Measurements from ENCODE around the gene PPM1L. TPM values are rescaled to one million over a fixed set of nuclear protein-coding genes. Genes with fewer than 3 reads are reported as not detected.

The PPM1L gene
- total and polyA plus RNA-seq, 2 of the 13 experiments (the other 11 are each of a cell fraction or from before 2014, with no cell fraction given), result 0.22 to 1.4 TPM

DNA sequence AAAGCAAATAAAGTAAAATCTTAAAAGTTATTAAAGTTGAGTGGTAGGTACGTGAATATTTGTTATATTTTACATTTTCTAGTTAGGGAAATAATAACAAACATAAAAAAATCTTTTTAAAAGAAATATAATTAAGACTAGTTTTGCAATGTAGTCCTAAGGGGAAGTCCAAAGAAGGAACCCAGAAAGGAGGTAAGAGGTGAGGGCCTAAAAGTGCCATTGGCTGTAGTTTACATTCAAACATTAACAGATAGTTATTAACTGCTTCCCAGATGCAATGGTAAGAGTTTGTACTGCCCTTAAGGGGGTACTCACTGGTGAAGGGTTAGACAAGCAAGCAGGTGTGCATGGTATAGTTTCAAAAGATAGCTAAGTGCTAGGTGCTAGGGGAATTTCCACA is 269.9 kb downstream of the PPM1L start (continued):
- TF ChIP-seq, protein P1, sequence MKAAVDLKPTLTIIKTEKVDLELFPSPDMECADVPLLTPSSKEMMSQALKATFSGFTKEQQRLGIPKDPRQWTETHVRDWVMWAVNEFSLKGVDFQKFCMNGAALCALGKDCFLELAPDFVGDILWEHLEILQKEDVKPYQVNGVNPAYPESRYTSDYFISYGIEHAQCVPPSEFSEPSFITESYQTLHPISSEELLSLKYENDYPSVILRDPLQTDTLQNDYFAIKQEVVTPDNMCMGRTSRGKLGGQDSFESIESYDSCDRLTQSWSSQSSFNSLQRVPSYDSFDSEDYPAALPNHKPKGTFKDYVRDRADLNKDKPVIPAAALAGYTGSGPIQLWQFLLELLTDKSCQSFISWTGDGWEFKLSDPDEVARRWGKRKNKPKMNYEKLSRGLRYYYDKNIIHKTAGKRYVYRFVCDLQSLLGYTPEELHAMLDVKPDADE (CRISPR knock-in tag; IDR thresholded peaks at IDR 0.05), result no peak
- TF ChIP-seq ZNF441 (CRISPR knock-in tag; IDR thresholded peaks at IDR 0.05; ENCODE audit: borderline replicate concordance) (no peak), PRMT3 (CRISPR knock-in tag; IDR thresholded peaks at IDR 0.05; ENCODE audit: borderline replicate concordance, low read depth) (no peak), KLF15 (CRISPR knock-in tag; IDR thresholded peaks at IDR 0.05; ENCODE audit: borderline replicate concordance) (no peak), ZNF766 (CRISPR knock-in tag; IDR thresholded peaks at IDR 0.05; ENCODE audit: borderline replicate concordance) (no peak)

DNA sequence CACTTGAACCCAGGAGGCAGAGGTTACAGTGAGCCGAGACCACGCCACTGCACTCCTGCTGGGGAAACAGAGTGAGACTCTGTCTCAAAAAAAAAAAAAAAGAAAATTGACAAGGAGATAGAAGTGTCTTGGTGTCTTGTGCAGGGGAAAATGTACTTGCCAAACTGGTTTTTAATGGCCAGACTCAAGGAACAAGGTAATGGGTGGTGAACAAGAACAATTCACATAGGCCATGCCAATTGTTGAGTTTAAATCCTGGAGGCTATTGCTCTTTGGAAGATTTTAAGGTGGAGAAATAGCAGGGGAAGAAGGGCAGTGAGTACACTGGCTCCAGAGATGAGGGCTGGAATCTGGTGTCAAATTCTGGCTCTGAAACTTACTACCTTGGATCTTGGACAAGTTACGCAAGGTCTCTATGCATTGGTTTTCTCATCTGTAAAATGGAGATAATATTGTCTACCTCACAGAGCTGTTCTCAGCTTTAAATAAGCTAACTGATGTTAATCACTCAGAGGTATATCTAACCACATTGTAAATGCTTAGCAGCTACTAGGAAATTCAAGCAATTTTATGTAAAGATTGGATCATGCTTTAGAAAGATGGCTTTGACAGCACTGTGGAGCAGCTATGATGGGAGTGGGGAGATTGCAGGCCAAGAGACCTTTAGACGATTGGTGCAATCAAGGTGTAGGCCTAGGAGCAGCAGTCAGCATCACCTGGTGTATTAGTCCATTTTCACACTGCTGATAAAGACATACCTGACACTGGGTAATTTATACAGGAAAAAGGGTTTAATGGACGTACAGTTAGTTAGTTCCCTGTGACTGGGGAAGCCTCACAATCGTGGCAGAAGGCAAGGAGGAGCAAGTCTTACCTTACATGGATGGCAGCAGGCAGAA is 270.8 kb downstream of the PPM1L start:
- H3K27me3 ChIP-seq (ENCODE audit: control insufficient read depth in 1 of 2, insufficient read depth in 2 of 2, low read length in 2 of 2), result no peaks in the 10 kb centered on the region
- WGBS (ENCODE audit: low lambda C conversion rate), result 35% methylated on average over 6 of the region's 6 CpGs
- no peaks in the 10 kb centered on the region for H3K36me3 ChIP-seq (replicated peaks in 1 of 2; ENCODE audit: control insufficient read depth in 1 of 2, insufficient read depth in 2 of 2, low read length in 2 of 2)
- in situ Hi-C loops (cut with HindIII; ENCODE audit: extremely low pct_ligation_motif_present, low pct_unique_long_range_greater_than_20kb), result no loop called here
- no peak for TF ChIP-seq ETV6 (CRISPR knock-in tag; conservative IDR thresholded peaks at IDR 0.05)
- H4K20me1 ChIP-seq (ENCODE audit: insufficient read depth, low read length), result no peaks in the 10 kb centered on the region
- no peak overlapping the region for H3K4me2 ChIP-seq (ENCODE audit: low read depth, low read length)
- BruUV-seq (replicated peaks), result no TSS peak
- no peak overlapping the region for H3K9ac ChIP-seq (ENCODE audit: insufficient read depth, low read depth, low read length)
- FAIRE-seq (no peak), ATAC-seq (no peak), DNase-seq (ENCODE audit: low spot score) (no peak)
- H3K27ac ChIP-seq (ENCODE audit: extremely low read length, insufficient read depth, low read length), result no peak overlapping the region
- intact Hi-C loops (cut with micrococcal nuclease; ENCODE audit: unreplicated experiment), result no loop called here
- H3K9me3 ChIP-seq (ENCODE audit: low read length), result peaks cover 27% of the 10 kb centered on the region
- POLR2A ChIA-PET, result no interaction called here
- H3K79me2 ChIP-seq (ENCODE audit: insufficient read depth, low read length), result no peaks in the 10 kb centered on the region
- CTCF ChIA-PET (ENCODE audit: low intra/inter-chr PET ratio, low total read pairs), result no interaction called here
- no peaks in the 10 kb centered on the region for H3K4me1 ChIP-seq (ENCODE audit: insufficient read depth, low read length)
- H3K4me3 ChIP-seq (replicated peaks in 1 of 3; ENCODE audit: insufficient read depth in 1 of 3, low read depth in 2 of 3, low read length in 3 of 3), result no peak overlapping the region
- H2AFZ ChIP-seq (ENCODE audit: low read length), result no peak overlapping the region

Data from HepG2 (cell line).